Measurements from ENCODE around the gene SLC38A3.
"Not testable (repeated sequence)": the region's sequence is repeated elsewhere in the genome, so short reads cannot be mapped to it uniquely, and the experiment has no call there.

The SLC38A3 gene

DNA sequence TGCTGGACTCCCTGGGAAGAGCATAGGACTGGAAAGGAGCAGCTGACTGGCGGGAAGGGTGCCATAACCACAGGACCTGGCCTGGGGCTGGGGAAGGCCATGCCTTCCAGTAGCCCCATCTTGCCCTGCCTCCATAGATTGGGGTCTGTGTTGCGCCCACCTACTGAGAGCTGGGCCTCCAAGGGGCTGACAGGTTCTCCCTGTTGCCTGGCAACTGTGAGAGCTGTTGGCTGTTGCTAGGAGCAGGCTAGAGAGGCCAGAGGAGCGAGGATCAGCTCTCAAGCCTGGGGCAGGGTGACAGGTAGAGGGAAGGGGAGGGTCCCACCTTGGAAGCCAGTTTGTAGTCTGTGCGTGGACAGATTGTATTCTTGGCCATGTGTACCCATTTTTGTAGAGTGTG is 28.1 kb downstream of the SLC38A3 start:
- DNase-seq (ENCODE audit: low spot score) = no peak

DNA sequence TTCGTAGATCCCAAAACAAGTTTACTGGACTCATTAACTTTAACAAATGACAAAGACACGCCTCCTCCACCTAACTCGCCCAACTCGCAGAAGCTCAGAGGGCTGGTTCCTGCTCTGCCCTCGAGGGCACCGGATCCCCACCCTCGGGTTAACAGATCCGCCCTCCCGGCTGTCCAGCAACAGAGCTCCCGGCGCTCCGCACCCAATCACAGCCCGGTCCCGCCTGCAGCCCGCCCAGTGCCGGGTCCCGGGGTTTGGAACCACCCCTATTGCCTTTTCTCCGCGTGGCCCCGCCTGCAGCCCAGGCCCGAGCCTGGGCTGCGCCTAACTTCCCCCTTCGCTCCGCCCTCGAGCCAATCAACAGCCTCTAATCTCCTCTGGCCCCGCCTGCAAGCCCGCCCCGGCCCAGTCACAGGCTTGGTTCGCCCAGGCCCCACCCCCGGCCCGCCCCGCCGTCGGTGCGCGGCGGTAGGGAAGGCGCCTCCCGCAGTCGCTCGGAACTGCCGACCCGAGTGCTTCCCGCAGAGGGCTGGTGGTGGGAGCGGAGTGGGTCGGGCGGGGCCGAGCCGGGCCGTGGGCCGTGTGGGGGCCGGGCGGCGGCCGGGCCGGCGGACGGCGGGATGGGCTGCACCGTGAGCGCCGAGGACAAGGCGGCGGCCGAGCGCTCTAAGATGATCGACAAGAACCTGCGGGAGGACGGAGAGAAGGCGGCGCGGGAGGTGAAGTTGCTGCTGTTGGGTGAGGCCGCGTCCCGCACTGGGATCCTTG is 30.8 kb downstream of the SLC38A3 start, which contains the start of gene GNAI2:
Gene GNAI2, plus strand, starts transcription at position 489 of the 768 bp plus-strand sequence. Its CDS starts 132 bp downstream, at position 621.
- peak; percentile 99 for DNase-seq (ENCODE audit: low spot score)

DNA sequence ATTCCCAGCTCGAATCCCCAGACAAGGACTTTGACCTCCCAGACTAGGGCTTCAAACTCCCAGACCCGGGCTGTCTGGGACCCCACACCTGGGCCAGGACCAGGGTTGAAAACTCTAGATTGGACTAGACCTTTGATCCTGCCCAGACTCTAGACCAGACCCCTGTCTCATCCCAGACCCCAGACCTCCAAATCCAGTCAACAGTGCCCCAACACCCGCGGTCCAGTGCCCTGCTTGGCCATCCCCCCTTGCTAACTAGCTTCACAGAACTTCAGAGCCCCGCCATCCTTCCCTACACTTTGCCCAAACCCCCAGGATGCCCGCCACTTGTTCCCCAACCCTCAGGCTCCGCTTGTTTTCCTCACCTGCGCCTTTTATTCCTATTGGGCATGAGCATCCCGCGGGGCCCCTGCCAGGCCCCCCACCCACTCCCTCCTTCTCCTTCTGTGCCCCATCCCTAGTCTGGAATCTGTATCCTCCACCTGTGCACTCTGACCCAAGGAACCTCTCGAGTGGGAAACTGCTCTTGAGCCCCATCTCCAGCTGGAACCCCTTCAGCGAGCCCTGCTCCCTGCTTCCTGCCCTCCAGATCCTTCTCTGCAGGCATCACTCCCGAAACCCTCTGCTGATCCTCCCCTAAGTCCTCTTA is 31.5 kb downstream of the SLC38A3 start:
- no peak for DNase-seq (ENCODE audit: low spot score)

- no peak for DNase-seq (ENCODE audit: low spot score)
These were observed 32.1 kb downstream of the SLC38A3 start for GRCh38 chr3:50237133-50237651.

- no peak for DNase-seq (ENCODE audit: low spot score)
These were observed 32.9 kb downstream of the SLC38A3 start for GRCh38 chr3:50237754-50238548.

- peak; percentile 69 for DNase-seq (ENCODE audit: low spot score)
These were observed 33.5 kb downstream of the SLC38A3 start for GRCh38 chr3:50238549-50239026.

DNA sequence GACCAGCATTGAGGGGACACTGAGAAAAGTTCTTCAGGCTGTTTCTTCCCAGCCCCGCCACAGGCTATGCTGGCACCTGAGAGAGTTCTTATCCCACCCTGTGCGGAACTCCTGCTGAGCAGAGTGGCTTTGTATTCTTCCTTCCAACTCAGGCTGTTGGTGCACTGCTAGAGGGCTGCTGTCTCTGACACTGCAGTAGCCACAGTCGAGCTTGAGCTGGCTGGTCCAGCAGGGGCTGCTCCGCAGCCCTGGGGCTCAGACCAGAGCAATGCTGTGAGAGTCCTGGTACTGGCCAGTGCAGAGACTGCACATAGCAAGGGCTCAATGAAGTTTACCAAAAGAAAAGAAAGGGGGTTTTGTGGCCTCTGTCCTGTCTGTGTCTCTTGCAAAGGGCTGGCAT is 34.6 kb downstream of the SLC38A3 start:
- DNase-seq (ENCODE audit: low spot score) = no peak

GRCh38 chr3:50241163-50241562 is 36.1 kb downstream of the SLC38A3 start:
- DNase-seq (ENCODE audit: low spot score) = no peak

GRCh38 chr3:50241713-50242380 is 36.8 kb downstream of the SLC38A3 start:
- DNase-seq (ENCODE audit: low spot score) = no peak

GRCh38 chr3:50242381-50242770 is 37.3 kb downstream of the SLC38A3 start:
- no peak for DNase-seq (ENCODE audit: low spot score)

GRCh38 chr3:50242851-50243542 is 37.9 kb downstream of the SLC38A3 start:
- no peak for DNase-seq (ENCODE audit: low spot score)

DNA sequence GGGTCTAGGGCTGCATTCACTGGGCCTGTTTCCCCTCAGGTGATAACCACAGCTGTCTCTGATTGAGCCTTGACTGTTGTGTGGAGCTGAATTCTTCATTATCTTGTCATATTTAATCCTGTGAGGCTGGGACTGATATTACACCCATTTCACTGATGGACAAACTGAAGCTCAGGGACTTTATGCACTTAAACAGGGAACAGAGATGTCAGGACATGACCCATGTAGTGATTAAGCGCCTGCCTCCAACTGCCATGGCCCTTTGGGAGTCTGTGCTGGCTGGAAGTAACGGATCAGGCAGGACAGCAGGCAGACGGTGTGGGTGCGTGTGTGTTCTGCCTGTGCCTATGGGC is 38.4 kb downstream of the SLC38A3 start:
- no peak for DNase-seq (ENCODE audit: low spot score)

DNA sequence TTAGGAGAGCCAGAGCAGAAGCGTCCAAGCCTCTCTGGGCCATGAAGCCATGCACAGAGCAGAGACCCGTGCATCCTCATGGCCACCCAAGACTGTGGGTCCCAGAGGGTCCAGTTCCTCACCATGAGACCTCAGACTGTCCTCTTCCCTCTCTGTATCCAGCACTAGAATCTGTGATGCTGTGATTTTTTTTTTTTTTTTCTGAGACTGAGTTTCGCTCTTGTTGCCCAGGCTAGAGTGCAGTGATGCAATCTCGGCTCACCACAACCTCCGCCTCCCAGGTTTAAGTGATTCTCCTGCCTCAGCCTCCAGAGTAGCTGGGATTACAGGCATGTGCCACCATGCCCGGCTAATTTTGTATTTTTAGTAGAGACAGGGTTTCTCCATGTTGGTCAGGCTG is 39.7 kb downstream of the SLC38A3 start:
- not testable (repeated sequence) for DNase-seq (ENCODE audit: low spot score)

- no peak for DNase-seq (ENCODE audit: low spot score)
These were observed 40.2 kb downstream of the SLC38A3 start for GRCh38 chr3:50245251-50245745.

DNA sequence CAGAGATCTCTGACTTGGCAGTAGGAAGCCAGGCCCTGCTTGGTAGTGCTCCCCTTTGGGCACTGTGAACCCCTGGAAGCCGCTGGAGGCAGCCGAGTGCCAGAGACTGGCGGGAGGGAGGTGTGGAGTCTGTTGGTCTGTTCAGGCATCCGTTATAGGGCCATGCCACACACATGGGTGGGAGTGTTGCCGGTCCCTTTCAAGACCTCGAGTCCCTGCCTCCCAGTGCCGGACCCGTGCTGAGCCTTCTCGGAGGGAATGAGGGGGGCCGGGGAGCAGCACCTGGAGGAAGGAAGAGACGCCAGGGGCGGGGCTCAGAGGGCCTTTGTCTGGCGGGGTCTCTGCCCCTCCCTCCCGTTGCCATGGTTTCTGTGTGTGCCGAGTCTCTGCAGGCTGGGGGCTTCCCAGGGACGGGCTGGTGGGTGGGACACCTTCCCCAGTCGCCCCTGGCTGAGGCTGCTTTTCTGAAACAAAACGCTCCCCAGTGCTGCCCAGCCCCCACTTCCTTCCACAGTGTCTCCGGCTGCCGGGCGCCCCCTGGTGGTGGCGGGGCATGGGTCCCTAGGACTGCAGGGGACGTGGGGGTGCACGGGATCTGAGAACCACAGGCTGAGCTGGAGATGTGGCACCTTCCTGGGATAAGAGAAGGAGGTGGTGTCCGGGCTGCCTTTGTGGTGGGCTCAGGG is 40.9 kb downstream of the SLC38A3 start:
- DNase-seq (ENCODE audit: low spot score) = peak; percentile 81

GRCh38 chr3:50246517-50246954 is 41.5 kb downstream of the SLC38A3 start:
- peak; percentile 58 for DNase-seq (ENCODE audit: low spot score)

DNA sequence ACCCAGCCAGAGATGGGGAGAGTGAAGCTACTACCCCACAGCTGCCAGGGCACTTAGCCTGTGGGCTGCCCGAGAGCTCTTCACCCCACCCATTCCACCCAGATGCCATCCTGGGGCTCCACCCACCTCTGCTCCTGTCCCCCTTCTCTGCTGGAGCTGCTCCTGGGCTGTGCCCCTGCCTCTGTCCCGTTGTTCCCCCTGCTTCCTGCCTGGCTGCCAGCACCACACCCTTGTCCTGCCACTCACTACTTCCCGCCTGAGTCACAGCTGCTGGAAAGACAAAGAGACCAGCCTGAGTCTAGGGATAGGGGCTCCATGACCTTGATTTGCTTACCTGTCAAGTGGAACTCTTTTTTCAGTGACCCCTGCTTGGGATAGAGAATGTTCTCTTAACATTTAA is 43.3 kb downstream of the SLC38A3 start:
- no peak for DNase-seq (ENCODE audit: low spot score)

- no peak for DNase-seq (ENCODE audit: low spot score)
These were observed 44.4 kb downstream of the SLC38A3 start for GRCh38 chr3:50249457-50249856.

DNA sequence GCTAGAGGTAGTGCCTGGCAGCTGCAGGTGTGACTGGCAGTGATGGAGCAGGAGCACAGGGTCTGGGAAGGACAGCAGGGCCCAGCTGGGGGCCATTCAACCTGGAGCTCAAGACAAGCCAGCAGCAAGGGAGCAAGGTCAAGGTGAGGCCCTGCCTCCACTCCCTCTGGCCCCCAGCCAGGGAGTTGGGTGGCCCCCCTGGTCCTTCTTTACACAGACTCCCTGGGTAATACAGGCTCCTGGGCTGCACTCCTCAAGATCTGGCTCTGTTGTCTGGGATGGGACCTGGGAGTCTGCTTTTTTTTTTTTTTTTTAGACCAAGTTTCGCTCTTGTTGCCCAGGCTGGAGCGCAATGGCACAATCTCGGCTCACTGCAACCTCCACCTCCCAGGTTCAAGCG is 45.4 kb downstream of the SLC38A3 start:
- no peak for DNase-seq (ENCODE audit: low spot score)

- peak; percentile 58 for DNase-seq (ENCODE audit: low spot score)
These were observed 46.1 kb downstream of the SLC38A3 start for GRCh38 chr3:50251220-50251619.

Measured in LoVo (cell line).